Uterus (tissue), 4 donors: ENCODE measurements around the gene CNTN6. TPM values are rescaled to one million over a fixed set of nuclear protein-coding genes. Genes with fewer than 3 reads are reported as not detected.

ENCODE experiments used
- DNase-seq, 2 donors: peaks; one replicate each; pipeline ENCODE4 v3.0.0-alpha.2; 2019 to 2020
- H3K27ac ChIP-seq, 2 donors: fragments of 200-600 bp; sonication (generic); 1 replicate in 1 of 2; 2 replicates in 1 of 2; pipeline ENCODE4 v1.5.1; 2016 to 2018
- H3K27me3 ChIP-seq, 2 donors: fragments of 200-600 bp; sonication (generic); one replicate each; pipeline ENCODE4 v1.5.1; 2018 to 2019; ENCODE audit warnings: control low read depth in 1 of 2
- H3K36me3 ChIP-seq, 2 donors: fragments of 200-600 bp; sonication (generic); one replicate each; pipeline ENCODE4 v1.5.1; 2019; ENCODE audit warnings: control low read depth in 1 of 2
- H3K4me1 ChIP-seq, 2 donors: fragments of 200-600 bp; sonication (generic); one replicate each; pipeline ENCODE4 v1.5.1; 2018 to 2019; ENCODE audit warnings: control low read depth in 1 of 2
- H3K4me3 ChIP-seq, 2 donors: fragments of 200-600 bp; sonication (generic); 1 replicate in 1 of 2; 2 replicates in 1 of 2; pipeline ENCODE4 v1.5.1; 2018 to 2019; ENCODE audit warnings: mild to moderate bottlenecking in 1 of 2
- H3K9me3 ChIP-seq, 2 donors: fragments of 200-600 bp; sonication (generic); one replicate each; pipeline ENCODE4 v1.5.1; 2019; ENCODE audit warnings: control low read depth in 1 of 2
- POLR2A ChIP-seq, 2 donors: fragments of 450-650 bp; IDR thresholded peaks; one replicate each; pipeline ENCODE4 v1.6.1; 2016; ENCODE audit warnings: antibody characterized with exemption in 2 of 2, mild to moderate bottlenecking in 1 of 2, moderate library complexity in 1 of 2
- intact Hi-C: fragments of 100-400 bp; cut with DNase I; formaldehyde crosslinking; loops from one replicate; pipeline ENCODE4 v1.15.1; 2023; ENCODE audit warnings: low total_unique reads
- total RNA-seq, 4 donors: library from RNA; depleted of rRNA in 3 of 4; stranded (reverse); fragments of >200 nt in 3 of 4; gene quantifications; one replicate each; pipeline versions ENCODE4 v1.1.0 to v1.2.4, GENCODE V29; 2014 to 2023
- TF ChIP-seq, protein P1 (sequence below), 4 experiments: fragments of 200-600 bp in 2 of 4; fragments of 450-650 bp in 2 of 4; sonication (generic) in 2 of 4; IDR thresholded peaks; one replicate each; pipeline ENCODE4 v1.5.1; 2016 to 2019; ENCODE audit warnings: antibody characterized with exemption in 4 of 4, mild to moderate bottlenecking in 2 of 4, moderate library complexity in 1 of 4
- donor health status: DM: yes; HTN: yes; CAD: no.

The CNTN6 gene
- total RNA-seq, 4 donors from 2014 or later, result 0.21 to 2.7 TPM; not detected in 2

DNA sequence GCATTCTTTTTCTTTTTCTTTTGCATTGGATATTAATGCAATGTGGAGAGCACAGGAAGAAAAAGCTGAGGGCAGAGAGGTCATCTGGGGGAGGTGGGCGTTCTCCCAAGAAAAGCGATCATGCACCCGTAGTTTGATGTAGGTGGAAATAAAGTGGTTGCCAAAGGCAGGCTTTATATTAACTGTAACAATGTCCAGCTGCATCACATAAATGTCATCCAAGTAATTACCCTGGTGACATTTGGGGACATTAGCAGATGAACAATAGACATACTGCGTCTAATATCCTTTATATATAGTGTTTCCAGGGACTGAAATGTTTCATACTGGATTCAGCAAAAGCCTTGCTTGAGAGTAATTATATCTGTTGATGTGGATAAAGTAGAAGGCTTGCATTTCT is 135.5 kb downstream of the CNTN6 start:
- TF ChIP-seq POLR2A (IDR thresholded peaks at IDR 0.05), result no peak
- TF ChIP-seq, protein P1, sequence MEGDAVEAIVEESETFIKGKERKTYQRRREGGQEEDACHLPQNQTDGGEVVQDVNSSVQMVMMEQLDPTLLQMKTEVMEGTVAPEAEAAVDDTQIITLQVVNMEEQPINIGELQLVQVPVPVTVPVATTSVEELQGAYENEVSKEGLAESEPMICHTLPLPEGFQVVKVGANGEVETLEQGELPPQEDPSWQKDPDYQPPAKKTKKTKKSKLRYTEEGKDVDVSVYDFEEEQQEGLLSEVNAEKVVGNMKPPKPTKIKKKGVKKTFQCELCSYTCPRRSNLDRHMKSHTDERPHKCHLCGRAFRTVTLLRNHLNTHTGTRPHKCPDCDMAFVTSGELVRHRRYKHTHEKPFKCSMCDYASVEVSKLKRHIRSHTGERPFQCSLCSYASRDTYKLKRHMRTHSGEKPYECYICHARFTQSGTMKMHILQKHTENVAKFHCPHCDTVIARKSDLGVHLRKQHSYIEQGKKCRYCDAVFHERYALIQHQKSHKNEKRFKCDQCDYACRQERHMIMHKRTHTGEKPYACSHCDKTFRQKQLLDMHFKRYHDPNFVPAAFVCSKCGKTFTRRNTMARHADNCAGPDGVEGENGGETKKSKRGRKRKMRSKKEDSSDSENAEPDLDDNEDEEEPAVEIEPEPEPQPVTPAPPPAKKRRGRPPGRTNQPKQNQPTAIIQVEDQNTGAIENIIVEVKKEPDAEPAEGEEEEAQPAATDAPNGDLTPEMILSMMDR (IDR thresholded peaks at IDR 0.05), result no peak
- intact Hi-C loops, result no loop called here
- no peak for DNase-seq
- H3K27ac ChIP-seq, result no peak overlapping the region
- no peaks in the 10 kb centered on the region for H3K4me1 ChIP-seq
- no peaks in the 10 kb centered on the region for H3K9me3 ChIP-seq
- no peaks in the 10 kb centered on the region for H3K27me3 ChIP-seq
- H3K4me3 ChIP-seq, result no peak overlapping the region
- H3K36me3 ChIP-seq, result no peaks in the 10 kb centered on the region

DNA sequence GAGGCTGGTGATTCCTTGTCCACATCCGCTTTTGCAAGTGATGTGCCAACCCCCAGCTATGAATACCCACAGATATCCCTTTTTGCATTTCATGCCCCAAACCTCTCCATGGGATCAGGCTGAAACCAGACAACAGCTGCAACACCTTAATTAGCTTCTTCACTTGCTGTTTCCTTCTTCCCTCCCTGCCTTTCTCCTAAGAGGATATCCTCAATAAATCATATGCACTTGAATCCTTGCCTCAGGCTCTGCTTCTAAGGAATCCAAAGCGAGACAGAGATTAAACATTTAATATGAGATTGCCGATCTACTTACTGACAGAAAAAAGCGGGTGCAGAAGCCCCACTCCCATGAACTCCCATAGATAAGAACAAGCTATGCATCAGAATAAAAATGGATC is 138.1 kb downstream of the CNTN6 start:
- Histone ChIP-seq H3K4me1 (no peaks in the 10 kb centered on the region), H3K27ac (no peak overlapping the region), H3K9me3 (no peaks in the 10 kb centered on the region), H3K4me3 (no peak overlapping the region), H3K27me3 (no peaks in the 10 kb centered on the region), H3K36me3 (no peaks in the 10 kb centered on the region)
- intact Hi-C loops, result no loop called here
- TF ChIP-seq, protein P1 (IDR thresholded peaks at IDR 0.05), result no peak
- TF ChIP-seq POLR2A (IDR thresholded peaks at IDR 0.05), result no peak
- DNase-seq, result no peak

DNA sequence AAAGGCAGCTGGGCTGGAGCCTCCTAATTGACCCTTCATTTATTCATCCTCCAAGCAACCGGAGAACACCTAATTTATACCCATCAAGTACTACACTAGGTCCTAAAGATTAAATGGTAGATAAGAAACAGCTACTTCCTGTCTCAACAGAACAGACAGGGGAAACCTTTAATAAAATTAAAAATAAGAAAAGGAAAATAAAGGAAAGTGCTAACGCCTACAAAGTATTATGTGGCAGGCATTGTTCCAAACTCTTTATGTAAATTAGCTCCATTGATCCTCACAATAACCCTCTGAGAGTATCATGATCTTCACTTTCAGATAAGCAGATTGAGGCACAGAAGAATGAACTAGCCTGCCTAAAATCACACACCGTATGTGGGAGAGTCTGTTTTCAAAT is 139.5 kb downstream of the CNTN6 start:
- no peak for TF ChIP-seq POLR2A (IDR thresholded peaks at IDR 0.05)
- TF ChIP-seq, protein P1 (IDR thresholded peaks at IDR 0.05), result no peak
- intact Hi-C loops, result no loop called here

DNA sequence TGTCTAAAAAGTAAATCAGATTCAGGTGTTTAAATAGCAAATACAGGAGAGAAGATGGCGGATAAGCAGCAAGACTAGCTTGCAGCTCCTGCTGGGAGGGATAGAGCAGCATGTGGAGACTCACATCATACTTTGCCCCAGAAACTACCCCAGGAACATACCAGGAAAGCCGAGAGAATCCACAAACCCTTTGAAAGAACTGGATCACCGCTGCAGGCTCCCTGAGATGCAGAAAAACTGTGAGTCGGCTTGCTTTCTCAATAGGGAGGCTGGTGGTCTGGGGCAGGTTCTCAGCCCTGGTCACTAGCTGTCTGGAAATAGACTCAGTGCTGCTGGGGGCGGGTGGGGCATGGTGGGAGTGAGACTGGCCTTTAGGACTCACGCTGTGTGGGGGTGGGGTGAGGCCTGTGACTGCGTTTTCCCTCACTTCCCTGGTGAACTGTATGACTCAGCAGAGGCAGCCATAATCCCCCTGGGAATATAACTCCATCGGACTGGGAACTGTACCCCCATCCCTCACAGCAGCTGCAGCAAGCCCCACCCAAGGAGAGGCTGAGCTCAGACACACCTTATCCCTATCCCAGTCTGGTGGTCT is 142.8 kb downstream of the CNTN6 start:
- no peak overlapping the region for H3K27ac ChIP-seq
- no peak for TF ChIP-seq POLR2A (IDR thresholded peaks at IDR 0.05)
- TF ChIP-seq, protein P1 (IDR thresholded peaks at IDR 0.05), result no peak
- no peak overlapping the region for H3K4me3 ChIP-seq
- no peaks in the 10 kb centered on the region for H3K36me3 ChIP-seq
- no peaks in the 10 kb centered on the region for H3K27me3 ChIP-seq
- DNase-seq, result no peak
- no peaks in the 10 kb centered on the region for H3K4me1 ChIP-seq
- H3K9me3 ChIP-seq, result no peaks in the 10 kb centered on the region
- intact Hi-C loops, result no loop called here

More for the DNA sequence above, 139.5 kb downstream of the CNTN6 start:
- Histone ChIP-seq H3K36me3 (no peaks in the 10 kb centered on the region), H3K27ac (no peak overlapping the region), H3K4me1 (no peaks in the 10 kb centered on the region), H3K9me3 (no peaks in the 10 kb centered on the region), H3K4me3 (no peak overlapping the region), H3K27me3 (no peaks in the 10 kb centered on the region)
- DNase-seq, result no peak

DNA sequence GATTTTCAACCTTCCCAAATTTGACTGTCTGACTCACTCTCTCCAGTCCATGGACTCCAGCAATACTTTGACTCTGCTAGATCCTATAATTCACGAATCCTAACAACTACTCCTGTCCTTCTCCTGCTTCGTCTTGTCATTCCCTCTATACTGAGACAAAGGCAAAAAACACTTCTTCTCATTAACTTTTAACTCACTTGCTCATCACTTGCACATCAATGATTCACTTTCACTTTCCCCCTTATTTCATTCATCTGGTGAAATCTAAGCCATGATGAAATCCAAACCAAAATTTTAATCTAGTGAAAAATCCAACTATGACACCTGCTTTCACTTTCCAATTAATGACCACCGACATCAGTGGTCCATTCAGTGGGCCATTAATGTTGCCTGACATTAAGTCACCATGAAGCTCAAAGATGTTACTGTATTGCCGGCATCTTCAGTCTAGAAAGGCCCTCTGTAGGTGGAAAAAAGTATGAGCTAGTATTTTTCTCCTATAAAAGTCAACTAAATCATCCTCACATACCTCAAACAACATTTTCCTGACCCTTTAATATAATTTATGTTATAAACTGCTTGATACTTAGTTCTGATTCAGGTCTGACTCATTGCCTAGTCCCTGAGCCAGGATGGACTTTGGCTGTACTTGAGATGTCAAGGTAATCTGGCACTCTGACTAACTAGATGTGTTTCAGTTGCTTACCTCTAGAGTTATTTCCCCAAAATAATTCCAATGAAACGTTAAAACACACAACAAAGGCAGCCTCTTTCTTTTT is 158.6 kb downstream of the CNTN6 start:
- DNase-seq, result peak in 1 of 2 donors; percentile 20
- no peaks in the 10 kb centered on the region for H3K9me3 ChIP-seq
- TF ChIP-seq, protein P1 (IDR thresholded peaks at IDR 0.05), result peak in 1 of 4 experiments; percentile 8
- no peak for TF ChIP-seq POLR2A (IDR thresholded peaks at IDR 0.05)
- intact Hi-C loops, result no loop called here
- no peaks in the 10 kb centered on the region for H3K27me3 ChIP-seq
- H3K36me3 ChIP-seq, result no peaks in the 10 kb centered on the region
- no peak overlapping the region for H3K4me3 ChIP-seq
- H3K4me1 ChIP-seq, result no peaks in the 10 kb centered on the region
- no peak overlapping the region for H3K27ac ChIP-seq
